Measurements from ENCODE around the gene TFIP11.

GRCh38 chr22:26483439-26484359 lies 28.6 kb downstream of the TFIP11 start, which contains the start of the genes HPS4 and SRRD:
- TF ChIP-seq EZH2 (IDR thresholded peaks at IDR 0.05; ENCODE audit: low read depth, low read length, severe bottlenecking) (no peak), CTCF (IDR thresholded peaks at IDR 0.05; ENCODE audit: control extremely low read depth in 1 of 3, insufficient read depth in 1 of 3, low read depth in 1 of 3, low read length in 3 of 3) (no peak), POLR2AphosphoS5 (IDR thresholded peaks at IDR 0.05; ENCODE audit: low read depth, low read length) (peak; percentile 94), CBX8 (IDR thresholded peaks at IDR 0.05; ENCODE audit: borderline replicate concordance, low read depth, low read length) (no peak), POLR2A (IDR thresholded peaks at IDR 0.05; ENCODE audit: control extremely low read depth in 1 of 2, low read depth in 2 of 2, low read length in 2 of 2) (peak; percentile 64 to 92), ZNF274 (IDR thresholded peaks at IDR 0.05; ENCODE audit: borderline replicate concordance, extremely low read depth, low read length) (no peak)
